OCI-LY3 (cell line): ENCODE measurements around the gene LIN54.
"Not testable (repeated sequence)": the region's sequence is repeated elsewhere in the genome, so short reads cannot be mapped to it uniquely, and the experiment has no call there.

Experiments
- H2AFZ ChIP-seq: fragments of 200-600, 300-600 bp; shearing (Covaris generic); 2 replicates; pipeline ENCODE4 v1.6.0; 2014; ENCODE audit warnings: antibody characterized with exemption, low read depth, low read length
- H3K27ac ChIP-seq: fragments of 200-600, 300-600 bp; sonication (generic); 2 replicates; pipeline ENCODE4 v1.5.1; 2014; ENCODE audit warnings: mild to moderate bottlenecking, low read length, moderate library complexity, mixed read lengths
- H3K27me3 ChIP-seq: fragments of 200-600, 300-600 bp; sonication (generic); 2 replicates; pipeline ENCODE4 v1.6.1; 2014; ENCODE audit warnings: low read depth, low read length, mixed read lengths
- H3K36me3 ChIP-seq: fragments of 200-600, 300-600 bp; sonication (generic); replicated peaks from 2 replicates; pipeline ENCODE3; 2014; ENCODE audit warnings: low read depth, low read length, mixed read lengths
- H3K4me1 ChIP-seq: fragments of 300-600, 200-600 bp; sonication (generic); 2 replicates; pipeline ENCODE4 v1.6.1; 2014; ENCODE audit warnings: low read length, mixed read lengths
- H3K4me2 ChIP-seq: fragments of 200-600, 300-600 bp; sonication (generic); 2 replicates; pipeline ENCODE4 v1.6.1; 2014; ENCODE audit warnings: low read length, mixed read lengths
- H3K4me3 ChIP-seq: fragments of 300-600, 200-600 bp; sonication (generic); 2 replicates; pipeline ENCODE4 v1.5.1; 2014; ENCODE audit warnings: antibody characterized with exemption, mild to moderate bottlenecking, low read length, moderate library complexity
- H3K79me2 ChIP-seq: fragments of 300-600, 200-600 bp; shearing (Covaris generic); 2 replicates; pipeline ENCODE4 v1.6.1; 2014; ENCODE audit warnings: mild to moderate bottlenecking, low read length, mixed read lengths
- H3K9ac ChIP-seq: fragments of 300-600, 200-600 bp; shearing (Covaris generic); 2 replicates; pipeline ENCODE4 v1.6.0; 2014; ENCODE audit warnings: mild to moderate bottlenecking, low read length, moderate library complexity
- H3K9me3 ChIP-seq: fragments of 200-600, 300-600 bp; shearing (Covaris generic); 2 replicates; pipeline ENCODE4 v1.6.1; 2014; ENCODE audit warnings: low read length, mixed read lengths; ENCODE audit not compliant: insufficient read depth
- H4K20me1 ChIP-seq: fragments of 200-600, 300-600 bp; sonication (generic); 2 replicates; pipeline ENCODE4 v1.6.1; 2016; ENCODE audit warnings: low read length, mixed read lengths; ENCODE audit not compliant: insufficient read depth
- CTCF ChIP-seq: fragments of 200-600, 300-600 bp; sonication (generic); IDR thresholded peaks from 2 replicates; pipeline ENCODE4 v1.5.1; 2014; ENCODE audit warnings: antibody characterized with exemption, low read length, low read depth
- EZH2phosphoT487 ChIP-seq: fragments of 200-600 bp; shearing (Covaris generic); IDR thresholded peaks from 2 replicates; pipeline ENCODE4 v1.6.1; 2018; ENCODE audit warnings: antibody characterized with exemption, mixed run types, low read depth

Gene LIN54

GRCh38 chr4:83010522-83011318 is at the start of gene LIN54:
TSS of gene LIN54 (minus strand) at chr4:83010823. CDS start at chr4:82984844, 25,979 bp downstream.
- Histone ChIP-seq H3K27ac (peak within 1 kb of the TSS; percentile 63), H3K79me2 (peaks cover 67% of the 10 kb centered on the region), H3K36me3 (no peaks in the 10 kb centered on the region), H3K9ac (peak within 1 kb of the TSS; percentile 84), H2AFZ (peak within 1 kb of the TSS; percentile 33; the same call in 1 of the 2 replicates), H3K4me2 (peak within 1 kb of the TSS; percentile 85), H3K27me3 (no peaks in the 10 kb centered on the region), H3K4me1 (peaks cover 21% of the 10 kb centered on the region), H3K4me3 (peak within 1 kb of the TSS; percentile 89), H3K9me3 (no peaks in the 10 kb centered on the region), H4K20me1 (0 out of 2 replicates have a peak, but pooled peaks cover under 1% of the 10 kb centered on the region)
- TF ChIP-seq CTCF: no peak
- TF ChIP-seq EZH2phosphoT487: no peak

DNA sequence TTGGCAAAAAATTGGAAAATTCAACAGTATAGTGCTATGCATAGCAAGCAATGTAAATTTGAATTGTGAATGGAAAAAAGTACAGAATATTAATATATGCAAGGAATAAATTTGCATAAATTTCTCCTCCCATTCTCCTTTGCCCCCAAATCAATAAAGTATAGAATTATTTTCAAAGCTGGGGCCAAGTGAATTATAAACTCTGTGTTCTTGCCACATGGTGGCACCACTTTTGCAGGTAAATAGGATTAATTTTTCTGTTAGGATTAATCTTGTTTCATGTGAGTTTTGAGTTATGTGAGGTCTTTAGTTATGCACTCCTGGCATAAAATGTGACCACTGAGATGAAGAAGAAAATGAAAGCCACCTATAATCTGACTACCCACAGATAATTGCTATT is 44.3 kb upstream of the LIN54 start:
- peaks cover 17% of the 10 kb centered on the region for H3K36me3 ChIP-seq
- H2AFZ ChIP-seq: no peak overlapping the region
- H4K20me1 ChIP-seq: no peaks in the 10 kb centered on the region
- no peaks in the 10 kb centered on the region for H3K27me3 ChIP-seq
- H3K9ac ChIP-seq: no peak overlapping the region
- H3K9me3 ChIP-seq: no peaks in the 10 kb centered on the region
- TF ChIP-seq EZH2phosphoT487: no peak
- TF ChIP-seq CTCF: peak; percentile 70
- H3K4me2 ChIP-seq: no peak overlapping the region
- no peaks in the 10 kb centered on the region for H3K4me1 ChIP-seq
- H3K27ac ChIP-seq: no peak overlapping the region
- no peak overlapping the region for H3K4me3 ChIP-seq
- no peaks in the 10 kb centered on the region for H3K79me2 ChIP-seq

GRCh38 chr4:83048781-83049180 is 38.2 kb upstream of the LIN54 start:
- not testable (repeated sequence) for H3K27ac ChIP-seq, H3K4me3 ChIP-seq, H4K20me1 ChIP-seq, H3K27me3 ChIP-seq, H3K4me2 ChIP-seq, H3K79me2 ChIP-seq, H3K9me3 ChIP-seq, H3K4me1 ChIP-seq, H3K9ac ChIP-seq, H3K36me3 ChIP-seq, H2AFZ ChIP-seq

DNA sequence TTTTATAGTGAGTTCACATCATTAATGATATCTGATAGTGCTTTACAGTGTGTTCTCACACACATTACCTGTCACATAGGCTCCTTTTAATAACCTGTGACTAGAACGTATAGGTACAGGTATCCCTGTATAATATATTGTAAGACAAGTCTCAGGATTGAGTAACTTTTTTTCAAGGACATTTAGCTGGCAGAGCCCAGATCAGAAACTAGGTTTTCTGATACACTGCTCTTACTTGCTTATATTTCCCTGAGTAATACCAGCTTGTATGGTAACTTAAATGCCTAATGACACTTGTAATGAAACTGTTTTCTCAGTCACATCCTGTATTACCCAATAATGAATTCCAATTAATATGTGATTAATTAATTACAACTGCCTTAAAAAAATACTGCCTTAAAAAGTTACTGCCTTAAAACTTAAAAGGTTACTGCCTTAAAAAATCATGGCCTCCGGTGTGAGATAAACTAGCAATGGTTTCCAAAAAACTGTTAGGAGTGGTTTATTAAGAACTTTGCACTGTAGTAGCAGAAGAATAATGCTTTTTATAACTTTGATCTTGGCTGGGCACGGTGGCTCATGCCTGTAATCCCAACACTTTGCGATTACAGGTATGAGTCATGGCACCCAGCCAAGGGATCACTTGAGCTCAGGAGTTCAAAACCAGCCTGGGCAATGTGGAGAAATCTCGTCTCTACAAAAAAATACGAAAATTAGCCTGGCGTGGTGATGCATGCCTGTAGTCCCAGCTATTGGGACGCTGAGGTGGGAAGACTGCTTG is 36.3 kb upstream of the LIN54 start:
- H3K4me2 ChIP-seq: no peak overlapping the region
- H3K9ac ChIP-seq: no peak overlapping the region
- H3K27me3 ChIP-seq: no peaks in the 10 kb centered on the region
- TF ChIP-seq CTCF (no peak), EZH2phosphoT487 (no peak)
- H4K20me1 ChIP-seq: no peaks in the 10 kb centered on the region
- no peak overlapping the region for H3K27ac ChIP-seq
- no peaks in the 10 kb centered on the region for H3K9me3 ChIP-seq
- 0 out of 2 replicates have a peak, but pooled peaks cover 2% of the 10 kb centered on the region for H3K79me2 ChIP-seq
- H3K4me1 ChIP-seq: peaks cover 3% of the 10 kb centered on the region; the same call in 1 of the 2 replicates
- no peak overlapping the region for H2AFZ ChIP-seq
- peaks cover 7% of the 10 kb centered on the region for H3K36me3 ChIP-seq
- H3K4me3 ChIP-seq: no peak overlapping the region
